Activated CD4-positive, alpha-beta T cell treated with anti-CD3 and anti-CD28 coated beads, Interleukin-2, amount 10 ng/mL, durations not matched to agents 7 days and 5 days (primary cell): ENCODE results near the gene NR2C2AP. TPM values are rescaled to one million over a fixed set of nuclear protein-coding genes. Genes with fewer than 3 reads are reported as not detected.
"Not testable (repeated sequence)": the region's sequence is repeated elsewhere in the genome, so short reads cannot be mapped to it uniquely, and the experiment has no call there.

Experiments
- CTCF ChIA-PET: fragments of 350-600 bp; sonication (Branson Sonifier 250); formaldehyde crosslinking; loops from one replicate; lab custom pipeline; 2021; ENCODE audit warnings: antibody characterized with exemption; lab: Charles Lee
- POLR2A ChIA-PET: fragments of 350-600 bp; sonication (Branson Sonifier 250); formaldehyde crosslinking; loops from one replicate; lab custom pipeline; 2021; ENCODE audit warnings: antibody characterized with exemption; lab: Charles Lee
- DNase-seq: peaks from one replicate; pipeline ENCODE4 v3.0.0-alpha.2; 2020
- H3K27ac Mint-ChIP-seq: one replicate; pipeline ENCODE4 v1.8.0; 2021; ENCODE audit warnings: mild to moderate bottlenecking, moderate library complexity, mixed read lengths
- H3K27me3 Mint-ChIP-seq: one replicate; pipeline ENCODE4 v1.8.0; 2021; ENCODE audit warnings: mixed read lengths
- H3K36me3 Mint-ChIP-seq: one replicate; pipeline ENCODE4 v1.8.0; 2021; ENCODE audit warnings: low read depth, mixed read lengths
- H3K4me1 Mint-ChIP-seq: one replicate; pipeline ENCODE4 v1.8.0; 2021; ENCODE audit warnings: mixed read lengths
- H3K4me3 Mint-ChIP-seq: one replicate; pipeline ENCODE4 v1.8.0; 2021; ENCODE audit warnings: mild to moderate bottlenecking, moderate library complexity, mixed read lengths
- H3K9me3 Mint-ChIP-seq: one replicate; pipeline ENCODE4 v1.8.0; 2021; ENCODE audit warnings: mixed read lengths
- total RNA-seq, 2 experiments: library from RNA; stranded (reverse); gene quantifications; one replicate each; pipeline ENCODE4 v1.2.3, GENCODE V29; 2021

The NR2C2AP gene
- total RNA-seq, 2 experiments from 2014 or later, result 29.9 to 37.2 TPM

DNA sequence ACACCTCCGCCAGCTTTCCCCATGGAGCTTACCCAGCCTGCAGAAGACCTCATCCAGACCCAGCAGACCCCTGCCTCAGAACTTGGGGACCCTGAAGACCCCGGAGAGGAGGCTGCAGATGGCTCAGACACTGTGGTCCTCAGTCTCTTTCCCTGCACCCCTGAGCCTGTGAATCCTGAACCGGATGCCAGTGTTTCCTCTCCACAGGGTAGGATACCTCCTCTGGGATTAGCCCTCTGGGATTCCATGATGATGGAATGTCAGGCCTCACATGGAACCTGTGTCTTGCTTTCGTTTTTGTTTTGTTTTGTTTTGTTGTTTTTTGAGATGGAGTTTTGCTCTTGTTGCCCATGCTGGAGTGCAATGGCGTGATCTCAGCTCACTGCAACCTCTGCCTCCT is 9.3 kb downstream of the NR2C2AP start:
- H3K36me3 Mint-ChIP-seq, result peaks cover 17% of the 10 kb centered on the region
- no peaks in the 10 kb centered on the region for H3K27me3 Mint-ChIP-seq
- H3K9me3 Mint-ChIP-seq, result no peaks in the 10 kb centered on the region
- peaks cover 39% of the 10 kb centered on the region for H3K4me1 Mint-ChIP-seq
- peak overlapping the region; percentile 100 for H3K27ac Mint-ChIP-seq
- no peak for DNase-seq
- CTCF ChIA-PET, result no interaction called here
- POLR2A ChIA-PET, result no interaction called here
- H3K4me3 Mint-ChIP-seq, result peak overlapping the region; percentile 96

DNA sequence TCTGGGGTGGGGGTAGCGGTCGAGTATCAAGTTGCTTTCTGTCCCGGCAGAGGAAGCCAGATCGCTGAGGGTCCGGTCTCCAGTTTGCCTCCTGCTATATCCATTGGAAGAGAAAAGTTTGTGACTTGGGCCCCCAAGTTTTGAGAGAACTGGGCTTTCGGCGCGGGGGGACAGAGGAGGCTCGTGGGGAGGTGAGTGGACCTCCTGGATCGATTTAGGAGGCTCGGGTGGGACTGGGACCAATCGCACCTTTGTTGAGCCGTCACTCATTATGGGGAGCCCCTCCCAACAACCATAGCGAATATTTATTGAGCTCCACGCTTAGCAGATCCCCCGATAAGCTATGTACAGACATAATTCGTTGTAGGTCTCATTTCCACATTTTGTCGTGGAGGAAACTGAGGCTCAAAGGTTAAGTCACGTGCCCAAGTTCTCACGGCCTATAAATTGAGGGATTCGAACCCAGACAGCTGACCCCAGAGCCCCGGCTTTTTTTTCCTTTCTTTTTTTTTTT is 10.2 kb downstream of the NR2C2AP start:
- ChIA-PET POLR2A (interaction anchor here (0.9 to 1.3 kb wide), 2 partner anchors 10 to 88 kb away, joined by 3 to 10 read pairs; partner anchors contain the start of gene NR2C2AP), CTCF (interaction anchor here (1.3 to 1.7 kb wide), 3 partner anchors 10 to 172 kb away, joined by 3 to 6 read pairs (median 4); partner anchors contain the start of gene NR2C2AP)
- H3K27me3 Mint-ChIP-seq, result no peaks in the 10 kb centered on the region
- no peaks in the 10 kb centered on the region for H3K9me3 Mint-ChIP-seq
- no peak for DNase-seq
- peak overlapping the region; percentile 100 for H3K27ac Mint-ChIP-seq
- peaks cover 41% of the 10 kb centered on the region for H3K4me1 Mint-ChIP-seq
- H3K4me3 Mint-ChIP-seq, result peak overlapping the region; percentile 96
- H3K36me3 Mint-ChIP-seq, result peaks cover 16% of the 10 kb centered on the region

DNA sequence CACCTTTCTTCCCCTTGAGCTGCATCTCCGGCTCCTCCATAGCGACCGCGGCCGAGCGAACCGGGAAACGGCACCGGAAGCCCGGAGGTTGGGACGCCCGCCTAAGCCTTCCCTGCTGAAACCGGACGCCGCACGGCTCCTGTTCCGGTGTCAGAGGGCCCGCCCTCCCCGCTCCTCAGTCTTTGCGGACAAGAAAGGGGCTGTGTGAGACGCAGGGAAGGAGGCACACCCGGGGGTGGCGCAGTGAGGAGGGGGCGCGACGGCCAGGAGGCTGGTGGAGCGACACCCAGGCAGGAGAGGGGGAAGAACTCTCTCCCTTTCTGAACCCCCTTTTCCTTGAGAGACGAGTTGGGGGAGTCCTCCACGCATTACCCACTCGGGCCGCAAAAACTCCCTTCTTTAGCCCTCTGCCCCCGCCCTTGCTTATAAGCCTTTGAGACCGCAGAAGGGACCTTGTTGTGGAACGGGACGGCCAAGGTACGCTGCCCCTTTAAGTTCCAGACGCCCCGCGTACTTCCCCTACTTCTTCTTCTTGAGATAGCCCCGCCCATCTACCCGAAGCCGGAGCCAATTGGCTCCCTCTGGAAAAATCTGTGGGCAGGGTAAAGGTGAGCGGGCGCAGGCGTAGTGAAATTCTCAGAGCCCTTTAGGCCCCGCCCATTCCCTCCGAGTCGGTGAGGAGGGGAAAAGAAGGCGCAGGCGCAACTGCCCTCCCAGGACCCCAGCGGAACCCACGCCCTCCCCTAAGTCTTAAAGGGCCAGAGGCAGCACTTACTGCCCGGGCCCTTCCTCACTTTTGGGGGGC is 10.9 kb downstream of the NR2C2AP start, which contains the start of the genes BORCS8 and RFXANK:
TSS of gene BORCS8 (minus strand) at position 75 of the 805 bp plus-strand sequence. CDS start at position 40, 35 bp downstream.
TSS of gene RFXANK (plus strand) at position 181 of the 805 bp plus-strand sequence. CDS start 1,689 bp downstream, outside the sequence.
- Mint-ChIP-seq H3K36me3 (peaks cover 16% of the 10 kb centered on the region), H3K27me3 (no peaks in the 10 kb centered on the region)
- CTCF ChIA-PET, result interaction anchor here (0.8 to 1.7 kb wide), 5 partner anchors 8 to 172 kb away, joined by 3 to 6 read pairs (median 4); partner anchors contain the start of gene NR2C2AP

DNA sequence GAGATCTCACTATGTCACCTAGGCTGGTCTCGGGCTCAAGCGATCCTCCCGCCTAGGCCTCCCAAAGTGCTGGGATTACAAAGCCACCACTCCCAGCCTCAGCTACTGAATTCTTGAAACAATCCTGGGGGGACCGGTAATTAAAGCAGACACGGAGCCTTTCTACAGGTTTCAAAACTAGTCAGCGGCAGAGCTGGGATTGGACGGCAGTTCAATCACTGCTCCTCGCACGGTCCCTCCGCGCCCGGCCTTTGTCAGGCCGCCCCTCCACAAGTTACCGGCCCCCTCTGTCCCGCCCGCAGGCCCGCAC is 11.5 kb downstream of the NR2C2AP start:
- peaks cover 44% of the 10 kb centered on the region for H3K4me1 Mint-ChIP-seq
- no peaks in the 10 kb centered on the region for H3K27me3 Mint-ChIP-seq
- H3K9me3 Mint-ChIP-seq, result no peaks in the 10 kb centered on the region
- POLR2A ChIA-PET, result no interaction called here
- CTCF ChIA-PET, result interaction anchor here (0.8 to 1.7 kb wide), 4 partner anchors 9 to 173 kb away, joined by 3 to 6 read pairs (median 4); partner anchors contain the start of gene NR2C2AP
- peak overlapping the region; percentile 100 for H3K27ac Mint-ChIP-seq
- H3K4me3 Mint-ChIP-seq, result peak overlapping the region; percentile 96
- no peak for DNase-seq
- H3K36me3 Mint-ChIP-seq, result peaks cover 21% of the 10 kb centered on the region

More for the DNA sequence above, 10.9 kb downstream of the NR2C2AP start, which contains the start of the genes BORCS8 and RFXANK:
- Mint-ChIP-seq H3K27ac (peak within 1 kb of the TSS; percentile 100), H3K4me3 (peak within 1 kb of the TSS; percentile 96), H3K4me1 (peaks cover 41% of the 10 kb centered on the region), H3K9me3 (no peaks in the 10 kb centered on the region)
- POLR2A ChIA-PET, result interaction anchor here (0.9 to 1.3 kb wide), 2 partner anchors 11 to 88 kb away, joined by 3 to 10 read pairs; partner anchors contain the start of gene NR2C2AP
- DNase-seq, result peak; percentile 100

DNA sequence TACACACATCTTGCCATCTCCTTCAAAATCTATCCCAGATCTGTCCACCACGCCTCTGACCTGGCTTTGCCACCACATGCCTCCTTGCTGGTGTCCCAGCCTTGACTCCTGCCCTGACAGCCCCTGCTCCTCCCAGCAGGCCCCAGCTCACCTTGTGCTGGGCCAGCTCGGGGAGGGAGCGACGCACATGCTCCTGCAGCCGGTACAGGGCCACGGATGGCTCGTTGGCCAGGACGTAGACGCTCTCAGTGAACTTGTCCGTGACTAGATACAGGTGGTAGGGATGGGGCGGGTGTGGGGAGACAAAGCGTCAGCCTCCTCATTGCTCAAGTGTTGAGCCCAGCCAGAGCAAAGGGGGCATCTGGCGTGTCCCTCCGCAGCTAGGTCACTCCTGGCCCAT is 16.5 kb downstream of the NR2C2AP start:
- no peaks in the 10 kb centered on the region for H3K27me3 Mint-ChIP-seq
- ChIA-PET CTCF (no interaction called here), POLR2A (no interaction called here)
- H3K4me1 Mint-ChIP-seq, result peaks cover 33% of the 10 kb centered on the region
- H3K36me3 Mint-ChIP-seq, result peaks cover 30% of the 10 kb centered on the region
- H3K4me3 Mint-ChIP-seq, result no peak overlapping the region
- no peak for DNase-seq
- H3K9me3 Mint-ChIP-seq, result peaks cover 2% of the 10 kb centered on the region
- H3K27ac Mint-ChIP-seq, result no peak overlapping the region

DNA sequence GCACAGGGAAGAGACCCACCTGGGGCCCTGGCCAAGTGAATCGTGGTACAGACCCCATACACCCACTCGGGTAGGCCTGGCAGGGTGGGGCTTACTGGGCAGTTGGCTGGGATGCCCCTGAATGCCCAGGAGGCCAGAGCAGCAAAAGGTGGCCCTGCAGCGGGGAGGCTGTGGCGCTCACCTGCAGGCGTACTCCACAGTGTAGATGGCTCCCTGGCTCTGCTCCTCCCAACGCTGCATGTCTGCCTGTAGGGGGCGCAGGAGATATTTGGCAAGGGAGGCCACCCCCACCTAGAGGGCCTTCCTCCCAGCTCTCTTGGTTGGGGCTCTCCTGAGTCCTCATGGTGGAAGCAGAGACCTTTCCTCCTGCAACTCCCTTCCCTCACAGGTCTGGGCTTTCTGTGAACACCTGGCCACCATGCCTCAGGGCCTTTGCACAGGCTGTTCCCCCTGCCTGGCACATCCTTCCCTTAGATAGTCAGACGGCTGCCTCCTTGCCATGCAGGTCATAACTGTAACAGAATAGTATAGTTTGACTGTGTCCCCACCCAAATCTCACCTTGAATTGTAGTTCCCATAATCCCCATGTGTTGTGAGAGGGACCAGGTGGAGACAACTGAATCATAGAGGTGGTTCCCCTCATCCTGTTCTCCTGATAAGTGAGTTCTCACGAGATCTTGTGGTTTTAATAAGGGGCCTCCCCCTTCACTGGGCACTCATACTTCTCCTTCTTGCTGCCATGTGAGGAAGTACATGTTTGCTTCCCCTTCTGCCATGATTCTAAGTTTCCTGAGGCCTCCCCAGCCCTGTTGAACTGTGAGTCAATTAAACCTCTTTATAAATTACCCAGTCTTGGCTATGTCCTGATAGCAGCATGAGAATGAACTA is 17.1 kb downstream of the NR2C2AP start:
- Mint-ChIP-seq H3K36me3 (peaks cover 32% of the 10 kb centered on the region), H3K4me1 (peaks cover 28% of the 10 kb centered on the region), H3K27me3 (no peaks in the 10 kb centered on the region), H3K9me3 (peaks cover 2% of the 10 kb centered on the region), H3K4me3 (no peak overlapping the region), H3K27ac (no peak overlapping the region)
- peak; percentile 74 for DNase-seq
- CTCF ChIA-PET, result interaction anchor here (0.6 to 2.3 kb wide), 3 partner anchors 11 to 27 kb away, joined by 3 to 12 read pairs (median 3); no protein-coding TSS in a partner anchor
- POLR2A ChIA-PET, result no interaction called here

DNA sequence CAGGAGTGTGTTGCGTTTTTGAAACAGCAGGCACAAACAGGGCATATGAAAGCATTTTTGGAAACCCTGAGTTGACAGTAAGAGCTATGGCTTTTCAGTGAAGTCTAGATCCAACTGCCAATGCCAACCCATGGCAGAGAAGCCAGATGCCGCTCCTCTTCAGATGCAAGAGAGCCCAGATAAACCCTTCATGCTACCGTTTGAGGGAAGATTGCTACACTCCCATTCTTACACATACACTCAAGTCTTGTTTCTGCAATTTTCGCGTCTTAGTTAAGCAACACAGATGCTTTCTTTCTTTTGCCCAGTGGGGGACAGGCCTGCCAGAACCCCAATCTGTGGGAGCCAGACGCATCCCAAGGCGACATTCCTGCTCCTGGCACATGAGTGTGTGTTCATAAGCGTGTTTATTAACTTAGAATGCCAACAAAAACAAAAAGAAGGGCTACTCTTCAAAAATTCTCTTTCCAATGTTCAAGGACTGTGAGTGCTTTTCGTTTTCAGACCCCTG is 21.7 kb downstream of the NR2C2AP start:
- peaks cover 2% of the 10 kb centered on the region for H3K9me3 Mint-ChIP-seq
- no peak overlapping the region for H3K27ac Mint-ChIP-seq
- H3K4me1 Mint-ChIP-seq, result peaks cover 6% of the 10 kb centered on the region
- H3K36me3 Mint-ChIP-seq, result peaks cover 18% of the 10 kb centered on the region
- CTCF ChIA-PET, result no interaction called here
- DNase-seq, result no peak
- H3K4me3 Mint-ChIP-seq, result no peak overlapping the region
- H3K27me3 Mint-ChIP-seq, result no peaks in the 10 kb centered on the region
- POLR2A ChIA-PET, result no interaction called here

DNA sequence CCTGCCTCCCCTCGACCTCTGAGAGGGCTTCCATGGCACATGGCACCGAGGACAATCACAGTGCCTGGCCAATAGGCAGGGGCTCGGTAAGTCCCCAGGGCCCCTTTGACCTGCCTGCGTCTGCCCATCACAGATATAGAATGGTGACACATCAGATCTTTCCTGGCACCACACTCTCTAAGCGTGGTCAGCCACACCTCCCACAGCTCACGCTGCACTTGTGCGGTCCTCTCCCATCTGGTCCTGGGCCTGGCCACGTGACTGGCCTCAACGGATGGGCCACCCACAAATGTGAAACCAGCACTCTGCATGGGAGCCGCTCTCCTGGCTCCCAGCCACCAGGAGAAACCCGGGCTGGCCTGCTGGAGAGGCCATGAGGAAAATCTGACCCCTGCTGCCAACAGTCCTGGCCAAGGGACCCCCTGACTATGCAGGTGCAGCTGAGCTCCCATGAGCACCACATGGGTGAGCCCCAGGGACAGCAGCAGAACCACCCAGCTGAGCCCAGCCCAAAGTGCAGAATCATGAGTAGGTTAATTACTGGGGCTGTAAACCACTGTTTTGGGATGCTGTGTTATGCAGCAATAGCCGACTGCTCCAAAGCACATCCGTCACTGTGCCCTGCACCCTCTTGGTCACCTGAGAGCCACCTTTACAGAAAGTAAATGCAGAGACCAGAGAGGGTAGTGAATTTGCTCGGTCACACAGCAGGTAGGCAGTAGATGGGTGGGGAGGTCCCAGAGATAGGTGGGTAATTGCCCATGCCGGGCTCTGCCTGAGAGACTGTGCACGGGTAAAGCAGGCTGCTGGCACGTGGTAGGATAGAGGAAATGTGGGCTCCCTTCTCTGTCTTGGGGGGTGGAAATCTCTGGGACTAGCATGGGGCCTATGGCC is 23.4 kb downstream of the NR2C2AP start:
- no peak for DNase-seq
- H3K36me3 Mint-ChIP-seq, result peaks cover 12% of the 10 kb centered on the region
- H3K27ac Mint-ChIP-seq, result no peak overlapping the region
- no peaks in the 10 kb centered on the region for H3K9me3 Mint-ChIP-seq
- no peaks in the 10 kb centered on the region for H3K27me3 Mint-ChIP-seq
- no peaks in the 10 kb centered on the region for H3K4me1 Mint-ChIP-seq
- H3K4me3 Mint-ChIP-seq, result no peak overlapping the region
- CTCF ChIA-PET, result no interaction called here
- POLR2A ChIA-PET, result interaction anchor here (0.6 kb wide), 1 partner anchor 181 kb away, joined by 3 read pairs; no protein-coding TSS in a partner anchor

DNA sequence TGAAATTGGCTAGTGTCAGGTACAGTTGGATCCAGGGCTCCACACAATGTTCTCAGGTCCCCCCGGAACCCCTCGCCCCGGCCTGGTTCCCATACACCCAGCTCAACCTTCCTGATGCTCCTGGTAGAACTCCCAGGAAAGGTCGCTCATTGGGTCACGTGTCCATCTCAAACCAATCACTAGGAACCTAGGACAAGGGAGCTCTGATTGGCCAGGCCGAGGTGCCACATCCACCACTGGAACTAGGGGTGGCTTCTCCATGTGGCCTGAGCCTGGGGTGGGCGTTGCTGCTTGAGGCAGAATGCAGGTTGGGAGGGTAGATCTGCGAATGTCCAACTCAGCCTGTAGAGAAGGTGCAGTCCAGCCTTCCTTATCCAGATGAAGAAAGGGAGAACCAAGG is 26.3 kb downstream of the NR2C2AP start:
- no peak for DNase-seq
- no peak overlapping the region for H3K4me3 Mint-ChIP-seq
- H3K27me3 Mint-ChIP-seq, result no peaks in the 10 kb centered on the region
- no peak overlapping the region for H3K27ac Mint-ChIP-seq
- peaks cover 9% of the 10 kb centered on the region for H3K36me3 Mint-ChIP-seq
- peaks cover 1% of the 10 kb centered on the region for H3K4me1 Mint-ChIP-seq
- POLR2A ChIA-PET, result no interaction called here
- CTCF ChIA-PET, result interaction anchor here (0.7 to 1.0 kb wide), 2 partner anchors 8 to 13 kb away, joined by 3 to 8 read pairs; no protein-coding TSS in a partner anchor
- H3K9me3 Mint-ChIP-seq, result no peaks in the 10 kb centered on the region

DNA sequence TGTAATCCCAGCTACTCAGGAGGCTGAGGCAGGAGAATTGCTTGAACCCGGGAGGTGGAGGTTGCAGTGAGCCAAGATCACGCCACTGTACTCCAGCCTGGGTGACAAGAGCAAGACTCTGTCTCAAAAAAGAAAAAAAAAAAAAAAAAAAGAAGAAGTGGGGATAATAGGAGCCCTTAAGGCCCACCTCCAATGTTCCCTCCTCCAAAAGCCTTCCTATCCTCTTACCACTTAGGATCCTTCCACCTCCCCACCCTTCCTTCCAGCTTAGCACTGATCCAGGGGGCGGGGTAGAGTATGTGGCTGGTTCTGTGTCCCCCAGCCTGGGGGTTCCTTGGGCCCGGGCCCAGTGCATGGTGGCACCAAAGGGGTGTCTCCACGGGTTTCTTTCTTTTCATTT is 30.0 kb downstream of the NR2C2AP start:
- DNase-seq, H3K4me3 Mint-ChIP-seq, H3K9me3 Mint-ChIP-seq, POLR2A ChIA-PET, H3K27me3 Mint-ChIP-seq, H3K27ac Mint-ChIP-seq, H3K36me3 Mint-ChIP-seq: not testable (repeated sequence)
- peaks cover 15% of the 10 kb centered on the region for H3K4me1 Mint-ChIP-seq
- CTCF ChIA-PET, result interaction anchor here (2.1 kb wide), 1 partner anchor 13 kb away, joined by 14 read pairs; no protein-coding TSS in a partner anchor

DNA sequence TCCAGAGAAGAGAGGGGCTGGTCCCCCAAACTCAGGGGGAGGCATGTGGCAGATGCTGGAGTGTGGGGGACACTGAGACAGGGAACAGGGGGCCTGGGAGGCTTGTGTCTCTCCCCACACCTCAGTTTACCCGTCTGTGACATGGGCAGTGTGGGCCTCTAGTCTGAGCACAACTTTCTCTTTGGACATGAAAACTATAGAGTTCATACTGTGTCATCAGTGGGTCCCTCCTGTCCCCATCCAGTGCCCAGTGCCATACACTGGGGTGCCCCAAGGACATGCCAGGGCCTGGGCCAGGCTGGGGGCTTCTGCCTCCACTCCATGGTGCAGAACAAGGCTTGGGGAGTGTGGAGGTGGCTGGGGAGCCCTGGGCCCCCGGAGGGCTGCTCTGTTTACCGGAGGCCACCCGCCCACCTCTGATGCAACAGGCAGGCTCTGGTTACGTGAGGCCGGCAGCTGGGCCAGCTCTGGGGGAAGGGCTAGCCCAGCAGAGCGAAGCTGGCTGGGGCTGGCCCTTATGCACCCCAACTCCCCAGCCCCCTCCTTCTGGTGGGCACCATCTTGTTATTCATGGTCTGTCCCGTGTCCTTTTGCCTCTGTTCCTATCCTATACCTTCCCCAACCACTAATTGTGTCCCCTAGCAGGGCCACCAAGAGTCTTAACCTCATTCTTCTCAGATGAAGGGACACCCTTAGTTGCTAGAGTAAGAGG is 31.2 kb downstream of the NR2C2AP start:
- H3K9me3 Mint-ChIP-seq, result no peaks in the 10 kb centered on the region
- peaks cover 2% of the 10 kb centered on the region for H3K36me3 Mint-ChIP-seq
- H3K4me3 Mint-ChIP-seq, result no peak overlapping the region
- ChIA-PET CTCF (no interaction called here), POLR2A (no interaction called here)
- H3K4me1 Mint-ChIP-seq, result peaks cover 15% of the 10 kb centered on the region
- DNase-seq, result no peak
- no peaks in the 10 kb centered on the region for H3K27me3 Mint-ChIP-seq
- no peak overlapping the region for H3K27ac Mint-ChIP-seq
